SK-N-SH (cell line): ENCODE measurements around the gene UBR3. TPM values are rescaled to one million over a fixed set of nuclear protein-coding genes. Genes with fewer than 3 reads are reported as not detected.
"Not testable (repeated sequence)": the region's sequence is repeated elsewhere in the genome, so short reads cannot be mapped to it uniquely, and the experiment has no call there.

ENCODE experiments used
- CTCF ChIA-PET: fragments of 300-600, 350-600 bp; formaldehyde crosslinking; extraction: SDS; loops from one replicate; lab custom pipeline; 2021; lab: Yijun Ruan, JAX
- POLR2A ChIA-PET: fragments of 350-600 bp; sonication (Branson Sonifier 250); formaldehyde crosslinking; extraction: SDS; loops from one replicate; lab custom pipeline; 2020; ENCODE audit warnings: antibody characterized with exemption, inconsistent platforms; lab: Yijun Ruan, JAX
- DNase-seq: peaks from one replicate; pipeline ENCODE4 v3.0.0; 2012
- H2AFZ ChIP-seq: fragments of 200-600 bp; sonication (generic); 2 replicates; pipeline ENCODE4 v1.8.1; 2016; ENCODE audit warnings: antibody characterized with exemption, mild to moderate bottlenecking, low read depth
- H3F3A ChIP-seq: fragments of 200-600 bp; sonication (generic); replicated peaks from 2 replicates; pipeline ENCODE3; 2016; ENCODE audit warnings: antibody characterized with exemption, mild to moderate bottlenecking; ENCODE audit not compliant: insufficient read depth
- H3K27ac ChIP-seq, 2 experiments: fragments of 200-500 bp in 1 of 2; fragments of 200-600 bp in 1 of 2; sonication (Bioruptor generic) in 1 of 2; sonication (generic), shearing (Covaris generic) in 1 of 2; 2 replicates each; pipeline versions ENCODE4 v1.5.1 to v1.6.1; 2014 to 2016; ENCODE audit warnings: low read depth in 2 of 2, inconsistent platforms in 1 of 2, low read length in 1 of 2, mild to moderate bottlenecking in 1 of 2, mixed read lengths in 1 of 2
- H3K27me3 ChIP-seq: fragments of 200-600 bp; sonication (generic), shearing (Covaris generic); 2 replicates; pipeline ENCODE4 v1.6.1; 2016; ENCODE audit warnings: mixed run types; ENCODE audit not compliant: insufficient read depth
- H3K36me3 ChIP-seq, 2 experiments: fragments of 200-500 bp in 1 of 2; fragments of 200-600 bp in 1 of 2; sonication (Bioruptor generic) in 1 of 2; sonication (generic) in 1 of 2; replicated peaks in 1 of 2; 2 replicates each; pipeline versions ENCODE3 to v1.5.1; 2014 to 2016; ENCODE audit warnings: low read length in 1 of 2, mild to moderate bottlenecking in 1 of 2; ENCODE audit not compliant: insufficient read depth in 2 of 2, control insufficient read depth in 1 of 2
- H3K4me1 ChIP-seq, 2 experiments: fragments of 200-500 bp in 1 of 2; fragments of 200-600 bp in 1 of 2; sonication (Bioruptor generic) in 1 of 2; sonication (generic), shearing (Covaris generic) in 1 of 2; 2 replicates each; pipeline versions ENCODE4 v1.5.1 to v1.6.1; 2014 to 2016; ENCODE audit warnings: low read depth in 1 of 2, low read length in 1 of 2, mixed run types in 1 of 2; ENCODE audit not compliant: insufficient read depth in 2 of 2, control insufficient read depth in 1 of 2
- H3K4me2 ChIP-seq: fragments of 200-600 bp; sonication (generic), shearing (Covaris generic); 2 replicates; pipeline ENCODE4 v1.6.1; 2017; ENCODE audit warnings: mixed run types
- H3K4me3 ChIP-seq, 2 experiments: fragments of 200-500 bp in 1 of 2; fragments of 200-600 bp in 1 of 2; sonication (Bioruptor generic) in 1 of 2; sonication (generic), shearing (Covaris generic) in 1 of 2; 2 replicates each; pipeline versions ENCODE4 v1.5.1 to v1.8.1; 2014 to 2016; ENCODE audit warnings: low read depth in 2 of 2, inconsistent platforms in 1 of 2, low read length in 1 of 2, mild to moderate bottlenecking in 1 of 2, mixed read lengths in 1 of 2, moderate library complexity in 1 of 2
- H3K79me2 ChIP-seq: fragments of 200-600 bp; sonication (generic); 2 replicates; pipeline ENCODE4 v1.8.1; 2017; ENCODE audit warnings: mild to moderate bottlenecking; ENCODE audit not compliant: insufficient read depth
- H3K9ac ChIP-seq: fragments of 200-600 bp; sonication (generic); 2 replicates; pipeline ENCODE4 v1.6.1; 2017; ENCODE audit warnings: mixed run types
- H3K9me2 ChIP-seq: fragments of 200-600 bp; sonication (generic); 2 replicates; pipeline ENCODE4 v1.6.1; 2017; ENCODE audit warnings: mixed run types
- H3K9me3 ChIP-seq: fragments of 200-600 bp; sonication (generic); 2 replicates; pipeline ENCODE4 v1.6.1; 2017; ENCODE audit warnings: mixed run types, mild to moderate bottlenecking, moderate library complexity
- H4K20me1 ChIP-seq: fragments of 200-600 bp; sonication (generic); 2 replicates; pipeline ENCODE4 v1.6.1; 2017; ENCODE audit warnings: mild to moderate bottlenecking, mixed run types; ENCODE audit not compliant: insufficient read depth
- EP300 ChIP-seq, 2 experiments: IDR thresholded peaks; 2 replicates each; pipeline versions ENCODE4 v1.4.0 to v1.6.1; 2012; ENCODE audit warnings: borderline replicate concordance in 1 of 2, low read depth in 1 of 2, low read length in 1 of 2
- FOXM1 ChIP-seq: IDR thresholded peaks from 2 replicates; pipeline ENCODE4 v1.4.0; 2012; ENCODE audit warnings: low read depth, mild to moderate bottlenecking
- MEF2A ChIP-seq: IDR thresholded peaks from 2 replicates; pipeline ENCODE4 v1.4.0; 2012; ENCODE audit warnings: low read depth, borderline replicate concordance
- RCOR1 ChIP-seq: fragments of 150-350 bp; IDR thresholded peaks from 2 replicates; pipeline ENCODE4 v1.6.1; 2017; ENCODE audit warnings: antibody characterized with exemption, low read length
- RFX5 ChIP-seq: IDR thresholded peaks from 2 replicates; pipeline ENCODE4 v1.6.1; 2012; ENCODE audit warnings: mild to moderate bottlenecking, improper control_type of control experiment, low read length
- TAF1 ChIP-seq: IDR thresholded peaks from 2 replicates; pipeline ENCODE4 v1.6.1; 2012; ENCODE audit warnings: low read depth, mild to moderate bottlenecking, low read length, moderate library complexity, borderline replicate concordance
- TEAD4 ChIP-seq: IDR thresholded peaks from 2 replicates; pipeline ENCODE4 v1.4.0; 2012; ENCODE audit warnings: mild to moderate bottlenecking, borderline replicate concordance; ENCODE audit not compliant: insufficient read depth
- WGBS: methylation state at CpG from one replicate; pipeline ENCODE4 v1.1.6; 2017; ENCODE audit warnings: low lambda C conversion rate; 5-methylcytosine and 5-hydroxymethylcytosine counted together
- polyA plus RNA-seq, 3 experiments: library from polyadenylated mRNA; depleted of rRNA; stranded (reverse); fragments of >200 nt; gene quantifications; 2 replicates each; pipeline ENCODE4 v1.2.3, GENCODE V29; 2012
- TF ChIP-seq, protein P1 (sequence below): fragments of 150-350 bp; IDR thresholded peaks from 2 replicates; pipeline ENCODE4 v1.6.1; 2017; ENCODE audit warnings: antibody characterized with exemption, low read length, low read depth, borderline replicate concordance
- TF ChIP-seq, protein P2 (sequence below): IDR thresholded peaks from 2 replicates; pipeline ENCODE4; 2012
- TF ChIP-seq, protein P3 (sequence below): fragments of 200-600 bp; sonication (generic); IDR thresholded peaks from 2 replicates; pipeline ENCODE4 v1.6.1; 2017; ENCODE audit warnings: antibody characterized with exemption, mild to moderate bottlenecking, moderate library complexity

Gene UBR3
- polyA plus RNA-seq, 1 of the 3 experiments (the other 2 are of a cell fraction), result 5.2 TPM

DNA sequence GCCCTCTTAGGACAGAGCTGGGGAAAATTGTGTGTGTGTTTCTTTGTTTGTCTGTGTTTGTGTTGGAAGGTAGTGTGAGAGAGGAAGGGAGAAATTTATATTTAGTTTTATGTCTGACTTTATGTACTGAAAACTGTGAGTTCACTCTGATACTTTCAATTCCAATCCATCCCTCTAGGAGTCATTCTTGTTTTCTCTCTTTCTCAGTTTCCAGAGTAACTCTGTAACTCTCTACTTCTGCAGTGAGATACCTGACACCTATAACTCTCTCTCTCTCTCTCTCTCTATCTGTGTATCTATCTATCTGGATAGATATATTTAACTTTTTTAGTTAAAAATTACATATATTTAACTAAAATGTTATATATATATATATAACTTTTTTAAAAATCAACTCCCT, 128.7 kb downstream of the UBR3 start:
- no peaks in the 10 kb centered on the region for H3K9me3 ChIP-seq
- TF ChIP-seq RFX5 (no peak), RCOR1 (no peak), FOXM1 (no peak), EP300 (IDR thresholded peaks at IDR 0.05; ENCODE audit: borderline replicate concordance in 1 of 2, low read depth in 1 of 2, low read length in 1 of 2) (no peak), MEF2A (no peak), TAF1 (no peak), TEAD4 (no peak)
- TF ChIP-seq, protein P1, sequence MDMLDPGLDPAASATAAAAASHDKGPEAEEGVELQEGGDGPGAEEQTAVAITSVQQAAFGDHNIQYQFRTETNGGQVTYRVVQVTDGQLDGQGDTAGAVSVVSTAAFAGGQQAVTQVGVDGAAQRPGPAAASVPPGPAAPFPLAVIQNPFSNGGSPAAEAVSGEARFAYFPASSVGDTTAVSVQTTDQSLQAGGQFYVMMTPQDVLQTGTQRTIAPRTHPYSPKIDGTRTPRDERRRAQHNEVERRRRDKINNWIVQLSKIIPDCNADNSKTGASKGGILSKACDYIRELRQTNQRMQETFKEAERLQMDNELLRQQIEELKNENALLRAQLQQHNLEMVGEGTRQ, result no peak
- TF ChIP-seq, protein P2, sequence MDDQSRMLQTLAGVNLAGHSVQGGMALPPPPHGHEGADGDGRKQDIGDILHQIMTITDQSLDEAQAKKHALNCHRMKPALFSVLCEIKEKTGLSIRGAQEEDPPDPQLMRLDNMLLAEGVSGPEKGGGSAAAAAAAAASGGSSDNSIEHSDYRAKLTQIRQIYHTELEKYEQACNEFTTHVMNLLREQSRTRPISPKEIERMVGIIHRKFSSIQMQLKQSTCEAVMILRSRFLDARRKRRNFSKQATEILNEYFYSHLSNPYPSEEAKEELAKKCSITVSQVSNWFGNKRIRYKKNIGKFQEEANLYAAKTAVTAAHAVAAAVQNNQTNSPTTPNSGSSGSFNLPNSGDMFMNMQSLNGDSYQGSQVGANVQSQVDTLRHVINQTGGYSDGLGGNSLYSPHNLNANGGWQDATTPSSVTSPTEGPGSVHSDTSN, result no peak
- TF ChIP-seq, protein P3, sequence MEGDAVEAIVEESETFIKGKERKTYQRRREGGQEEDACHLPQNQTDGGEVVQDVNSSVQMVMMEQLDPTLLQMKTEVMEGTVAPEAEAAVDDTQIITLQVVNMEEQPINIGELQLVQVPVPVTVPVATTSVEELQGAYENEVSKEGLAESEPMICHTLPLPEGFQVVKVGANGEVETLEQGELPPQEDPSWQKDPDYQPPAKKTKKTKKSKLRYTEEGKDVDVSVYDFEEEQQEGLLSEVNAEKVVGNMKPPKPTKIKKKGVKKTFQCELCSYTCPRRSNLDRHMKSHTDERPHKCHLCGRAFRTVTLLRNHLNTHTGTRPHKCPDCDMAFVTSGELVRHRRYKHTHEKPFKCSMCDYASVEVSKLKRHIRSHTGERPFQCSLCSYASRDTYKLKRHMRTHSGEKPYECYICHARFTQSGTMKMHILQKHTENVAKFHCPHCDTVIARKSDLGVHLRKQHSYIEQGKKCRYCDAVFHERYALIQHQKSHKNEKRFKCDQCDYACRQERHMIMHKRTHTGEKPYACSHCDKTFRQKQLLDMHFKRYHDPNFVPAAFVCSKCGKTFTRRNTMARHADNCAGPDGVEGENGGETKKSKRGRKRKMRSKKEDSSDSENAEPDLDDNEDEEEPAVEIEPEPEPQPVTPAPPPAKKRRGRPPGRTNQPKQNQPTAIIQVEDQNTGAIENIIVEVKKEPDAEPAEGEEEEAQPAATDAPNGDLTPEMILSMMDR, result no peak
- POLR2A ChIA-PET, result no interaction called here

DNA sequence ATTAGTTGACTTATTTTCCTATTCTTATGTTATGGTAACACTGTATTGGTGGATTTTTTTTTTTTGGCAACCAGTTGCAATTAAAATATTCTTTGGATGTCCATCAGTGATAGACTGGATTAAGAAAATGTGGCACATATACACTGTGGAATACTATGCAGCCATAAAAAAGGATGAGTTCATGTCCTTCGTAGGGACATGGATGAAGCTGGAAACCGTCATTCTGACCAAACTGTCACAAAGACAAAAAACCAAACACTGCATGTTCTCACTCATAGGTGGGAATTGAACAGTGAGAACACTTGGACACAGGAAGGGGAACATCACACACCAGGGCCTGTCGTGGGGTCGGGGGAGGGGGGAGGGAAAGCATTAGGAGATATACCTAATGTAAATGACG, 130.0 kb downstream of the UBR3 start:
- peaks cover 19 to 35% of the 10 kb centered on the region in 2 experiments for H3K36me3 ChIP-seq

More for the DNA sequence above, 128.7 kb downstream of the UBR3 start:
- H3K36me3 ChIP-seq, result peaks cover 17 to 33% of the 10 kb centered on the region in 2 experiments
- no peaks in the 10 kb centered on the region for H3K4me1 ChIP-seq
- no peak overlapping the region for H3K27ac ChIP-seq
- DNase-seq, result no peak
- H3K4me3 ChIP-seq, result no peak overlapping the region
- H2AFZ ChIP-seq, result no peak overlapping the region
- H4K20me1 ChIP-seq, result no peaks in the 10 kb centered on the region
- no peaks in the 10 kb centered on the region for H3K9me2 ChIP-seq
- no peak overlapping the region for H3K4me2 ChIP-seq
- H3K9ac ChIP-seq, result no peak overlapping the region
- no peaks in the 10 kb centered on the region for H3K79me2 ChIP-seq
- no peaks in the 10 kb centered on the region for H3F3A ChIP-seq
- CTCF ChIA-PET, result interaction anchor here (1.2 to 1.4 kb wide), 2 partner anchors 187 to 191 kb away, joined by 3 read pairs; no protein-coding TSS in a partner anchor
- H3K27me3 ChIP-seq, result no peaks in the 10 kb centered on the region

More for the DNA sequence above, 130.0 kb downstream of the UBR3 start:
- H2AFZ ChIP-seq, H3K27ac ChIP-seq, H3K4me3 ChIP-seq, H3K9me2 ChIP-seq, CTCF ChIA-PET, H3K9me3 ChIP-seq, H4K20me1 ChIP-seq, H3K9ac ChIP-seq, POLR2A ChIA-PET, H3K4me2 ChIP-seq, DNase-seq, H3F3A ChIP-seq, H3K4me1 ChIP-seq, H3K27me3 ChIP-seq, H3K79me2 ChIP-seq: not testable (repeated sequence)
- 96% methylated on average over 5 of the region's 5 CpGs for WGBS
